SW480 (cell line): Measurements from ENCODE around the gene ATXN1.

Experiments used
- DNase-seq: peaks from one replicate; pipeline ENCODE4 v3.0.0-alpha.2; 2016; ENCODE audit warnings: low spot score

Gene ATXN1

DNA sequence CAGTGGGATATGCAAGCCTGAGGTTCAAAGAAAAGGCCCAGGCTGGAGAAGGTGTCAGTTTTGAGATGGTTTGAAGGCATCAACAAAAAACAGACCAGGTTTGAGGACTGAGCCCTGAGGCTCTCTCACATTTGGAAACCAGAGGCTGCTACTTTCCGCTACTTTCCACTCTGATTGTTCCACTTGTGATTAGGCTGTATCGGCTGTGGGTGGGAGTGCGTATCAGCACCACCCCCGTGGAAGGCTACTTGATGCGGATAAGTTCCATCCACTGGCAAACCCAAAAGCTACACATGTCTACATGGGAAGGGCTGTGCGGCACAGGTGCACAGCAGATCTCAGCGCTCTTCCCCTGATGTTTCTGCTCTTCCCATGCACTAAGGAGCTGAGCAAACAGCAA is 324.2 kb downstream of the ATXN1 start:
- no peak for DNase-seq

DNA sequence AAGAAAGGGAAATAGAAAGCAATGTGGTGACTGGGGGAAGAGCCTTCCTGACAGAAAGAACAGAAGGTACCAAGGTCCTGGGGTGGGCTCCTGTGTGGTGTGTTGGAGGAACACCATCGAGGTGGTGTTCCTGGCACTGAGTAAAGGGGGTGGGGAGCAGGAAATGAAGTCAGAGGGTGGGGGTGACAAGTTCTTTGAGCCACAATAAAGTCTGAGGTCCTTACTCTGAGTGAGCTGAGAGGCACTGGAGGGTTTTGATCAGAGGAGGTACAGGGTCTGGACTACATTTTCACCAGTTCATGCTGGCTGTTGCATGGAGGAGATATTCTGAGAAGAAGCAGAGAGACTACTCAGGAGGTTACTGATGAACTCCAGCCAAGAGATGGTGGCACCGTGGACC is 324.7 kb downstream of the ATXN1 start:
- DNase-seq, result no peak

DNA sequence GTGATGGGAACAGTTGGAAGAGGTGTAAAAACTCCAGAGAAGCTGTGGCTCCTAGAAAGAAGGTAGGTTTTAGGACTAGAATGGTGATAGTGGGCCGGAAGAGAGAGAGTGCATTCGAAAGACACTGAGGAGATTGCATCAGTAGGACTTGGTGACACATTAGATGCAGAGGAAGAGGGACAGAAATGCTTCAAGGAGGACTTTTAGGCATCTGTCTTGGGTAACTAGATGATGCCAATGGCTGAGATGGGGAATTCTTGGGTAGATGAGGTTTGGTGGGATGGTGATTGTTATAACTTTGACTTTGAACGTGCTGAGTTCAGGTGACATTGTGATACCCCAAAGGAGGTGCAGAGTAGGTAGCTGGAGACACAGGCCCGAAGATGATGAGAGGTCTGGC is 326.4 kb downstream of the ATXN1 start:
- DNase-seq, result no peak

DNA sequence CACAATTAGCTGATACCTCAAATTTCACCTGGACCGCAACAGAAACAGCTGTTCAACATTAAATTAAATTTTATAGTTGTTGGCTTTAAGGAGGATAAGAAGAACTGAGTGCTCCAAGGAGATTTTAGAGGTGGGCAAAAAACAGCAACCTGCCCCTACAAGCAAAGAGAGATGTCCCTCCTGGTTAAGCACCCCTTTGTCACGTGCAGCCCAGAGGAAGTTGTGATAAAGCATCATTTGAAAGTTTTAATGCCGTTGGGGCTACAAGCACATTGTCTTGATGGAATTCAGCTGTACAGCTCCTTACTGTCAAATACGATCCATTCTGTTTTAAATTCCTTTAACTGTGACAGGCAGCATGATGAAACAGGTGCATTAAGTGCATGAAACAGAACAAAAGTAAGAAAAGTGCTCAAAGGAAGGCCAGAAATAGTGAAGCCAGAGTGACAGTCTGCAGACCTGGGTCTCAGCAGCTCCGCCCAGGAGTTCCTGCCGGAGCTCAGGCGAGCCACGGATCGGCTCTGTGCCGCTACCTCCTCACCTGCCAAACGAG is 327.8 kb downstream of the ATXN1 start:
- no peak for DNase-seq

DNA sequence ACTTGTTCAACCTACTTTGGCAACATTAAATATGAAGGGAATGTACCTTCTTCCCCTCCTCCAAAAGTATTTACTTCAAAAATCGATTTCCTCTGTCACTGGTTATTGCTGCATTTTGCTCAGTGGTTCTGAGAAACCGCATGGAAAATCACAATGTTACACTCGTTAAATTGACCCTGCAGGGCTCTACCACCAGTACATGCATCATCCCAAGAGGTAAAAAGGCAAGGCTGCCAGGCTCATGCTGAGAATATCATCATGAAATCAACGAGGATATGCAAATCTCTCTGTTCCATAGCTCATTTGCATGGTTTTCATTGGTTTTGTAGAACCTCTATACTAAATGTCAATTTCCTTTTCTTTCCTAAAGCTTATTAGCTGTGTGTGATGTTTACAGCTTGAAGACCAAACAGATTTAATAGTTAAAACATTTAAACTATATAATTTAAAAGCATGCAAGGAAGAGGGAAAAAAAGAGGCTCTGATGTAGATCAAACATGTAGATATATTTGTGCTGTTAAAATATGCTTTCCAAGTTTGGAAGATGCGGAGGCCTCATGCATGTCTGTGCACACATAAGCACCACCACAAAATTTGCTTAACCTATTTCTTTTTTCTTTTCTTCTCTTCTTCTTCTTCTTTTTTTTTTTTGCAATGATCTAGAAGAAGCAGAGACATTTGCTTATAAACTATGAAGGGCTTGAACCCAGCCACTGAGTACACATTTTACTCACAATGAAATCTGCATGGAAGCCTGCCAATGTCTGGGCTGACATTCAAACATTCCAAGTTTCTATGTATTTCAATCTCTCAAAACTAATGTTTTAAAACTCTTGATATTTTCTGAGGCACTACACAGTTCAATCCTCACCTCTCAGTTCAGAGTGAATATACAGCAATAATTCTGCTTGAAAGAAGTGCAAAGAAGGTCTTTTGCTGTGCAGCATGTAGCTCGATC is 328.9 kb downstream of the ATXN1 start:
- DNase-seq, result no peak

DNA sequence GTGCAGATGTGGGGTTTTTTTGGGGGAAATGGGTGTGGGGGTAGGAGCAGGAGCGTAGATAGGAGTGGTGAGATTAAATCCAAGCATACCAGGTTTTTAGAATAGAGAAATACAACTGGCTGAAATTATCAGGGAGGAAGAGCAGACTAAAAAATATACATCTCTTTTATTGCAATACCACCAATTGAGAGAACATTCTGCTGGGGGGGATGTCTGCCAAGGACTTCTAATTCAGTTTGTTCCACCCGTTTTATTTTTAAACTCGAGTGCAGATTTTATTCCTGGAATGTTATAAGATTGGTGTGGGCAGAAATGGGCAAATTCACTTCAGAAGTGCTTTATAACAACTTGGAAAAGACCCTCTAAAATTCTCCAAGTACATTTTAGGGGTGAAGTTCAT is 330.2 kb downstream of the ATXN1 start:
- DNase-seq, result no peak

DNA sequence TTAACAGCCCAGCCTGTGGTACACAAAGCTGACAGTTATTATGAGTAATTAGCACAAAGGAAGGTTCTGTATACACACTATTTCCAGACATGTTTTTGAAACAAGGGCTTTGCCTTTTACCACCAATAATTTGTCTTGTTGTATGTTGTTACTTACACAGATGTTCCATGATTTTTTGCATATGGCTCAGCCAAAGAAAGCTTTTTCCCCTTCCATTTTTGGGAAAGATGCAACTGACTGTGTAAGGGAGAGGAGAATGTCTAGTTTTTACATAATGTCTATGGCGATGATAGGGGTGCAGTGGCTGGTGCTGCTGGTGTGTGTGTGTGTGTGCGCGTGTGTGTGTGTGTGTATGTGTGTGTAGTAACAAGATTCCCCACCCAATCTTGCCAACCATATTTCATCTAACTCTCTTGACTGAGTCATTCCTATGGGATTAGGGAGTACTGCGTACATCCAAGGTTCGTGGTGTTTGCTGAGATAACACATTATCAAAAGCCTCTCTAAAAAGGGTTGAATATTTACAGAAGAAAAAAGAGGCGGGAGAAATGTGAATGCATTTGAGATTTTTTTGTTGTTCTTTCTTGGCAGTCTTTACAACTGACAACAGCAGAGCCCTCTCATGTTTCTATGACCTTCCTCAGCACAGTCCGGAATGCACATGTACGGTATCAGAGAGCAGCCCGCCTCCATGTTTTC is 330.7 kb downstream of the ATXN1 start:
- no peak for DNase-seq

DNA sequence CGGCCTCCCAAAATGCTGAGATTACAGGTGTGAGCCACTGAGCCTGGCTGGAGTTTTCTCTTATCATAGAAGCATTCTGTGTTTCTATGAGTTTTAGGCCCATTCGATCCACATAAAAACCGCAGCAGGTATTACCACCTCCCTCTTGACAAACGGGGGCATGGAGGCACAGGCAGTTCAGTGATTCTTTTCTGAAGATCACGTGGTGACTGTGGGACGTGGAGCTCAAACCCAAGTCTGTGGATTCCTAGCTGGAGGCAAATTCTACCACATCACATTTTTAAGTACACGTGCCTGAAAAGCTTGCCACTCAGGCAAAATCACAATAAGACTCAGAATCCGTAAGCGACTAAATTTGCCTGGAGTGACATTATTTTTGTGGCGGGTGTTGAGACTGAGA is 331.6 kb downstream of the ATXN1 start:
- no peak for DNase-seq

DNA sequence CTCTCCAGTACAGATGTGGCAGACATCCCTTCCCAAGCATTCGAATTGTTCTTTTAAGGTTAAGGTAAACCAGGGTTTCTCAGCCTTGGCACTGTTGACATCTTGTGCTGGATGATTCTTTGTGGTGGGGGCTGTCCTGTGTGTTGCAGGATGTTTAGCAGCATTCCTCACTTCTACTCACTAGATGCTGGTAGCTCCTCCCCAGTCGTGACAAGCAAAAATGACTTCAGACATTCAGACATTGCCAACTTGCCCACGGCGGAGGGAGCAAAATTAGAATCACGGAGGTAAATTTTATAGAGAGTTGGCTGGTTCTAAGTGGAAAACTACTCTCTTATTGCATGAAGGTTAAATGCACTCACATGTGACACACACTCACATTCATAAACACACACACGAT is 334.1 kb downstream of the ATXN1 start:
- DNase-seq, result no peak

DNA sequence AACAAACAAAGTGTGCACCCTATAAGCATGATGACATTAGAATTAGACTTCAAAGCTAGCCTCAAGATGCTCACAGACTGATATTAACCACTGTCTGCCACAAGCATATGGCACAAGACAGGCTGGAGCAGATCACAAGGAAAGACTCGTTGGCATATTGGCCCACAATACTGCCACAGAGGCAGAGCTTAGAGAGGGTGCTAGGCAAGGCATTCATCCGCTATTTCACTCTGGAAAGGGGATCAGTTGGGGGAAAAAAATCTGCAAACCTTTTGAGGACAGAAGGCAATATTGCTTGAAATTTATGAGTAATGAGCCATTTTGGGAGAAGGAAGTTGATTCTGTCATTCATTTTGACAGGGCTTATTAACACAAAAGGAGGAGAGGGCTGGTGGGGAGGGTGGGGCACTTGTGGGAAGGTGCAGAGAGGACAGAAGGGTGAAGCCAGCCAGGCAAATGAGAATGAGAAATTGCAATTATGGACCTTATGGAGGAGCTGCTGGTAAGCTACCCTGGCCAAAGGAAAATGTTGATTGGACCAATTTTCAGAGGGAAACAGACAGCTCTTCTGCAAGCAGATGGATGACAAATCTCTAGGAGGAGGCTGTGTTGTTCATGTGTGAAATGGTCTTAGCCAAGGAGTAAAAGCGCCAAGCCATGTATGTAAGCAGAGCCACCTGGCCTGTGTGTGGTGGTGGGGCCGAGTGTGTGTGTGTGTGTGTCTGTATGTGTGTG is 335.2 kb downstream of the ATXN1 start:
- DNase-seq, result no peak

DNA sequence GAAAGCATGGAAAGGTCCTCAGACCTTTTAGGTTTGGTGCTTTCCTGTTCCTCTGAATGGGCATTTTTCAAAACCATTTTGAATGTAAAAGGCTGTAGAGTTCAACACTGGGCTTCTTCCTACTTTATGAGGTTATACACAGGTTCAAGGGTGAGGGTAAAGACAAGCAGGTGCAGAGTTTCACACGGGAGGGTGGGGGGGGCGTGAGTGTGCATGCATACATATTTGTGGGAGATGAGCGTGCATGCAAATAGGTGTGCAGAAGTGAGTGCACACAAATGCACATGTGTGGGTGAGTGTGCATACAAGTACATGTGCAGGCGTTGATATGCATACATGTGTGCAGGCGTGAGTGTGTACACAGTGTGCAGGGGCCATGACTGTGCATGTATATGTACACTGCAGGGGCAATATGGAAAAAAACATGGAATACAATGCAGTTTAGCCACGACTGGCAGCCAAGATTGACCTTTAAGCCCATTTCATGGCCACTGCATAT is 339.7 kb downstream of the ATXN1 start:
- DNase-seq, result no peak

DNA sequence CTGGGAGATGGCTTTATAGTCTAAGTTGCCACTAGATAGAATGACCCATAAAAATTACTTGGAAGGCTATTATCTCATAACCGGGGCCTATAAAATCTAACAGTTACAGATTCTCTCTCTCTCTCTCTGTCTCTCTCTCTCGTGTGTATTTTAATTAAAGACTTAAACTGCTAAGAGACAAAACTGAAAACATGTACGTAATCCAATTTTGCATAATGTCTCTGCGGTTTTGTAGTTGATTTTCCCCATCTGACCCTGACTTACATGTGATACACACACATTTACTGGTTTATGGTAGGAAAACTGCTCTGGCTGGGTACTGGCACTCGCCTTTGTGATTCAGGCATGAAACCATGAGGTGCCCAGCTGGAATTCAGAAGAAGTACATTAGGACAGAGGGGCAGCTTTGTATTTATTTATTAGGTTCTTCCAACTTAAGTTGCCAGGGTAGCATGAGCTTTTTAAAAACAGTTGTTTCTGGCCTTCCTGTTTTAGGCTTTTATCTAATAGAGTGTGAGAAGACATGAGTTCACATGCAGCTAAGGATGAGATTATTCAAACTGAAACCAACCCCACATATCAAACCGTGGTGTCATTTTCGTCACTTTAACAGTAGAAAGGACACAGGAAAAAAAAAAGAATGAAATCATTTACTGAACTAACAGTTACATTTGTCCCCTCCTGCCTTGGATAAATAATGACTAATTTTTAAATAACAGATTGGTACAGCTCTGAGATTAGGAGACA is 340.4 kb downstream of the ATXN1 start:
- DNase-seq, result no peak

DNA sequence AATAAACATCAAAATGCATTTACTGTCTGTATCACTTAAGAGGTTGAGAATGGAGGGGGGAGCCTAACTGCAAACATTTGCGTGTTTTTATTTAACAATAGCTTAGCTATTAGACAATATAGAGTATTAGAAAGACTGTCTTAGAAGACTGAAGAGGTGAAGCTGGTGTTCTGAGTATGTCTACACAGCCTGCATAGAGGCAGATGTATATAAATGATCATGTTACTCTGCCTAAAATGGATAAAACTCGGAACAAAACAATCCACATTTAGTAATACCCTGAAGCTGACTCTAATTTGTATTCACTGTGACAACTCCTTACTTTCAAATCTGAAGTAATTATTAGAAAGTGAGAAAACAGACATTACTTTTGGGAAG is 340.9 kb downstream of the ATXN1 start:
- no peak for DNase-seq

DNA sequence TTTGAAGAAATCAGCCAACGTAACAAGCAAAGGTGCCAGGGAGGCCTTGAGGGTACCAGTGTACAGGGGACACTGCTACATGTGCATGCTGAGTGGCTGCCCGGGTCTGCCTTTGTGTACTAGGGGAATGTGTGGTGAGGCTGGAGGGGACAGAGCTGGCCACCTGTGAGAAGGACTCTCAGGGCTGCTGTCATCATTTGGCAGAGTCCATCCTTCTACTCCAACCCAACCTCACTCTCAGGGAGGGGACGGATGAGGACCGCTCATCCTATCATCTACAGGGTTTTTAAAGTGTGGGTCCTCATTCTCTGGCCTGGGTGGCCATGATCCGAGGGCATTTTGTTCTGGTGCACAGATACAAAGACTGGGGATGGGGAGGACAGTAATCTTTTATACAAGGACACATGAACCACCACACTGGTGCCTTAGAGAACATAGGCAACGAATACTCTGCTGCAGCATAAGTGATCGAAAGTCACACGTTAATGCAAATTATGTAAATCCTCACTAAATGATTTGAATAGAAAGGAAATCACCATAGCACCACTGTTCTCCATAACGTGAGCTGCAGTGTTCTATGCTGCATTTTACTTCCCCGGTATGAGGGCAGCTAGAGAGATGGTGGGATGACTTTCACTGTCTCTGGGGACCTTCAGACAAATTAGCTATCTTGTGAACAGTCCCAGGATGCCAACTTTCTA is 341.5 kb downstream of the ATXN1 start:
- no peak for DNase-seq

DNA sequence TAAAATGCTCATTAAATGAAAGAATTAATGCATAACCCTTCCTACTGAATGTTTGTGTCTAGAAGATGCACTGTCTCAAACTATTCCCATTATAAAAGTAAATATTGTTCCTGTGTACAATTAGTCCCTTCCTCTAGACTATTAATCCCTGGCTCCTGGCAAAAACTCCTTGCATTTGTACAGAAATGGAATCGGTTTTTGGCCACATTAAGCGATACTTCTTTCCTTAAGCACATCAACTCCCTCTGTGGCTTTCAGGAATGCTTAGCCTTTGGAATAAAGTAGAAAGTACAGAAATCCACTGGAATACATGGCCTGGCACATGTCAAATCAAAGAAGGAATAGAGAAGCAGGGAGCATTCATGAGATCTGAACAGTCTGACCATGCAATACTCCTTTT is 343.1 kb downstream of the ATXN1 start:
- DNase-seq, result no peak

DNA sequence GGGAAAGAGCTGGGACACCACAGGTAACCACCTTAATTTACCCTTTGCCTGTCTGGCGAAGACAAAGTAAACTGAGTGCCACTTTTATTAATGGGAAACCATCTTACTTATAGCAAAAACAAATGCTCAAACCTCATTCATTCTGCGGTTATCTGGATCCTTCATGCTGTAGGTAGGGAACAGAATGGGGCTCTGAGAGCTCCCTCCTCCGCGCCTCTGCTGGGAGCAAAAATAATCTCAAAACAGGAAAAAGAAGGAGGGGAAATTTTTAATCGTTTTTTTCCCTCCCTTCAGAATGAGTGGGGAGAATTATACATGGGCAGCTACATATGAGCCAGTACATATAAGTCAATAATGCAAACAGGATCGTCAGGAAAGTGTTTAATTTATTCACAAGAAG is 345.6 kb downstream of the ATXN1 start:
- DNase-seq, result no peak

DNA sequence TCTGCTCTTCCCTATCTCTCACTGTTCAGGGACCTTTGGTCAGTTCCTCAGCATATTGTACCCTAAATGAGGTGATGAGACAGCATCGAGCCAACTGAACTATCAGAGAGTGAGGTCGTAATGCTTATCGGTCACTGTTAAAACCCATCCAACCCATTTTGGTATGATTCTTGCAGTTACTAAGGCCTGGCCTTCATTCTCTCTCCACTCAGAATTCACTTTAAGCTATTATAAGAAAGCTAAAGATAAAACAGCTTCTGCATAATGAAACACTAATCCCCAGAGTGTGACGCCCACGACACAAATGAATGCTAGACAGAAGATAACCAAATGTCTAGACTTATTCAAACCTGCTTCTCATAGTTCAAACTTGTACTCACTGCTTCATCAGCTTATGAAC is 347.1 kb downstream of the ATXN1 start:
- DNase-seq, result no peak

DNA sequence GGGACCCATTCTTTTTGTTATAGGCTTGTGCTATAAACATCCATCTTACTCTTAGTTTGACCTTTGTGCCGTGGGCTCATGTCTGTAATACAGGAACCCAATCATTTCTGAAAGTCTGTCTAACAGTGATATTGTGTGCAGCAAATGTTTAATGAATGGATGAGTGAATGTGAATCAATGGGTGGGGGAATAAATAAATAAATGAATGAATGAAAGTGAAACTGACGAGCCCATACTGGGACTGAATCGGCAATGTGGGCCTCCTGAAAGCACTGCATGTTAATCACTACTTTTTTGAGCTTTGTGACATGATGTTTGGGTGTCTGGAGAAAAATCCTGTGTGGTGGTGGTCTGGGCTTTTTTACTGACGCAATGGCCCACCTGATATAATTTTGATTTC is 347.9 kb downstream of the ATXN1 start:
- no peak for DNase-seq

DNA sequence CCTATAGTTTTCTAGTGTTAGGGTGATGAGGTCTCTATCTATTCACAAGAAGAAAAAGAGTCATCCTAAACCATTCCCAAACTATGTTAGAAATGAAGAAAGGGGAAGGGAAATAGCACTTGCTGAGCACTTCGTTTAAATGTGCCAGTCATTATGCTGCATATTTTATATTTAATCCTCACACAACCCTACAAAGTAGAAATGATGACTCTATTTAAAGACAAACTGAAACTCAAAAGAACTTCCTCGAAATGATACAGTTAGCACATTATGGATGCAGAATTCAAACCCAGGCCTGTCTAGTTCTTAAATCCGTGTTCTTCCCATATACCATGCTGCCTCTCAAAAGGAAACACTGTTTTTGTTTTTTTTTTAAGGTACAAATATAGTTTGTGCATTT is 348.3 kb downstream of the ATXN1 start:
- DNase-seq, result no peak

DNA sequence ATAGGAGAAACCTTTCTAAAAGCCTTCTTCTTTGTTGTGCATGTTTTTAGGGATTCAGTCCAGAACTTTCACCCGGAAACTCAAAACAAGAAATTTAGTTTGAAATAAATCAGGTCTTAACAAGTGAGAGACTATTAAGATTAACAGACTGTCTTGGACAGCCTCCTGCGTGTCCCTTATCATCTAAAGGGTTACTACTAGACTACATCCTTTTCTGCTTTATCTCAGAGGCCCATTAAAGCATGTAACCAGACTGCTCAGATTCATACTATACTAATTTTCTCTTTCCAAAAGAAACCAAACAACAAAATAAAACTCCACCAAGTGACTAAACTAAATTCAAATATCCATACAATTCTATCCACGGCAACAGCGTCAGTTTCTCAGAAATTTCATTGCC is 349.1 kb downstream of the ATXN1 start:
- no peak for DNase-seq
